A549 (cell line): ENCODE measurements around the gene NTNG1. TPM values are rescaled to one million over a fixed set of nuclear protein-coding genes. Genes with fewer than 3 reads are reported as not detected.

Experiments used
- ATAC-seq, 2 experiments: fragments of 200-7000 bp in 1 of 2; fragments of >200 bp in 1 of 2; cut with Nextera tagmentation in 1 of 2; cut with Tn5 transposase in 1 of 2; 3 replicates each; pipeline versions ENCODE4 v1.8.0 to v1.9.1; 2018 to 2020; ENCODE audit warnings: mild to moderate bottlenecking in 1 of 2, moderate library complexity in 1 of 2
- CTCF ChIA-PET: fragments of 300-600 bp; sonication (Branson Sonifier 250); formaldehyde crosslinking; extraction: SDS; loops from one replicate; lab custom pipeline; 2021; ENCODE audit warnings: antibody characterized with exemption, inconsistent platforms; lab: Yijun Ruan, JAX
- POLR2A ChIA-PET: fragments of 350-600 bp; formaldehyde crosslinking; extraction: SDS; loops from one replicate; lab custom pipeline; 2021; ENCODE audit warnings: antibody characterized with exemption, inconsistent platforms; lab: Yijun Ruan, JAX
- DNase-seq, 2 experiments: peaks; one replicate each; pipeline versions ENCODE4 v3.0.0 to v3.0.0-alpha.2; 2011 to 2016; ENCODE audit warnings: low read depth in 1 of 2, low spot score in 1 of 2
- FAIRE-seq: peaks from 2 replicates; lab custom pipeline; 2011; peaks lifted over from hg19 to GRCh38; lab: Jason Lieb, UNC
- H3K27ac ChIP-seq, 2 experiments: fragments of >200 bp; sonication (Bioruptor Twin); formaldehyde crosslinking; 3 replicates each; pipeline ENCODE4 v1.5.1; 2016 to 2017
- H3K4me1 ChIP-seq: fragments of >200 bp; sonication (Bioruptor Twin); formaldehyde crosslinking; 3 replicates; pipeline ENCODE4 v1.6.1; 2016
- H3K4me2 ChIP-seq: fragments of >200 bp; sonication (Bioruptor Twin); formaldehyde crosslinking; 3 replicates; pipeline ENCODE4 v1.6.1; 2016
- H3K4me3 ChIP-seq: fragments of >200 bp; sonication (Bioruptor Twin); formaldehyde crosslinking; 3 replicates; pipeline ENCODE4 v1.5.1; 2016
- H3K9me3 ChIP-seq: fragments of >200 bp; sonication (Bioruptor Twin); formaldehyde crosslinking; 3 replicates; pipeline ENCODE4 v1.6.1; 2016
- BHLHE40 ChIP-seq: IDR thresholded peaks from 2 replicates; pipeline ENCODE4 v1.6.1; 2012; ENCODE audit warnings: low read depth, low read length, inconsistent platforms
- CEBPB ChIP-seq, 2 experiments: fragments of >200 bp in 1 of 2; sonication (Bioruptor Twin) in 1 of 2; formaldehyde crosslinking in 1 of 2; IDR thresholded peaks; 2 replicates each; pipeline ENCODE4 v1.6.1; 2012 to 2016
- CHD2 ChIP-seq: fragments of 150-350 bp; IDR thresholded peaks from 2 replicates; pipeline ENCODE4 v1.6.1; 2014; ENCODE audit warnings: low read length; ENCODE audit not compliant: partially characterized antibody
- EP300 ChIP-seq, 2 experiments: fragments of >200 bp; sonication (Bioruptor Twin); formaldehyde crosslinking; IDR thresholded peaks; 2 replicates in 1 of 2; 3 replicates in 1 of 2; pipeline ENCODE4 v1.6.1; 2016 to 2017
- ESRRA ChIP-seq: fragments of 150-350 bp; IDR thresholded peaks from 2 replicates; pipeline ENCODE4 v1.6.1; 2014; ENCODE audit warnings: mild to moderate bottlenecking, low read length, borderline replicate concordance
- FOSB ChIP-seq: fragments of 250-450 bp; sonication (Bioruptor Pico); IDR thresholded peaks from 2 replicates; pipeline ENCODE4 v1.5.0; 2020; ENCODE audit warnings: mild to moderate bottlenecking, moderate library complexity
- FOSL2 ChIP-seq, 2 experiments: fragments of 450-650 bp in 1 of 2; fragments of >200 bp in 1 of 2; sonication (Bioruptor Twin) in 1 of 2; formaldehyde crosslinking; IDR thresholded peaks; 2 replicates each; pipeline versions ENCODE4 v1.5.0 to v1.6.1; 2016 to 2020; ENCODE audit warnings: mild to moderate bottlenecking in 1 of 2, moderate library complexity in 1 of 2
- FOXS1 ChIP-seq: fragments of 250-450 bp; sonication (Bioruptor Pico); IDR thresholded peaks from 2 replicates; pipeline ENCODE4 v1.5.0; 2020; ENCODE audit warnings: mild to moderate bottlenecking, moderate library complexity
- GATA3 ChIP-seq: IDR thresholded peaks from 2 replicates; pipeline ENCODE4 v1.6.1; 2012; ENCODE audit warnings: borderline replicate concordance
- HEYL ChIP-seq: fragments of 250-450 bp; sonication (Bioruptor Pico); IDR thresholded peaks from 2 replicates; pipeline ENCODE4 v1.8.0; 2021; ENCODE audit warnings: mild to moderate bottlenecking, moderate library complexity
- HOXA7 ChIP-seq: fragments of 250-450 bp; sonication (Bioruptor Pico); IDR thresholded peaks from 2 replicates; pipeline ENCODE4 v1.5.0; 2020; ENCODE audit warnings: mild to moderate bottlenecking, moderate library complexity
- HOXB13 ChIP-seq: fragments of 250-450 bp; sonication (Bioruptor Pico); IDR thresholded peaks from 2 replicates; pipeline ENCODE4 v1.5.0; 2020; ENCODE audit warnings: low read depth, mild to moderate bottlenecking, moderate library complexity
- HOXB5 ChIP-seq: fragments of 250-450 bp; sonication (Bioruptor Pico); IDR thresholded peaks from 2 replicates; pipeline ENCODE4 v1.5.0; 2020; ENCODE audit warnings: mild to moderate bottlenecking, moderate library complexity
- MAFK ChIP-seq: fragments of 450-650 bp; IDR thresholded peaks from 2 replicates; pipeline ENCODE4 v1.6.1; 2014; ENCODE audit not compliant: partially characterized antibody
- MAZ ChIP-seq: fragments of 150-350 bp; IDR thresholded peaks from 2 replicates; pipeline ENCODE4 v1.6.1; 2014; ENCODE audit warnings: antibody characterized with exemption, low read depth, low read length, borderline replicate concordance
- NFE2L2 ChIP-seq: fragments of 150-350 bp; conservative IDR thresholded peaks from 2 replicates; pipeline ENCODE4 v1.6.1; 2014; ENCODE audit warnings: low read length
- NPAS2 ChIP-seq: fragments of 250-450 bp; sonication (Bioruptor Pico); IDR thresholded peaks from 2 replicates; pipeline ENCODE4 v1.8.0; 2022; ENCODE audit warnings: mild to moderate bottlenecking, moderate library complexity, borderline replicate concordance
- RARB ChIP-seq: fragments of 250-450 bp; sonication (Bioruptor Pico); IDR thresholded peaks from 2 replicates; pipeline ENCODE4 v1.8.0; 2021; ENCODE audit warnings: mild to moderate bottlenecking, moderate library complexity
- RFX5 ChIP-seq: fragments of 450-650 bp; IDR thresholded peaks from 2 replicates; pipeline ENCODE4 v1.7.1; 2014; ENCODE audit warnings: antibody characterized with exemption, mild to moderate bottlenecking, moderate library complexity
- RNF2 ChIP-seq: fragments of 200-600 bp; sonication (generic); IDR thresholded peaks from 2 replicates; pipeline ENCODE4 v1.6.1; 2016; ENCODE audit warnings: low read depth, mild to moderate bottlenecking, antibody characterized with exemption, moderate library complexity, borderline replicate concordance
- ZC3H11A ChIP-seq: fragments of 450-650 bp; IDR thresholded peaks from 2 replicates; pipeline ENCODE4 v1.6.1; 2014; ENCODE audit warnings: antibody characterized with exemption, mild to moderate bottlenecking
- ZSCAN20 ChIP-seq: fragments of 250-450 bp; sonication (Bioruptor Pico); IDR thresholded peaks from 2 replicates; pipeline ENCODE4 v1.8.0; 2022; ENCODE audit warnings: mild to moderate bottlenecking, moderate library complexity
- WGBS: methylation state at CpG from one replicate; pipeline ENCODE4 v1.1.6; 2017; ENCODE audit errors: missing lambda C conversion rate; 5-methylcytosine and 5-hydroxymethylcytosine counted together
- polyA plus RNA-seq, 4 experiments: library from polyadenylated mRNA; depleted of rRNA in 3 of 4; stranded (reverse); fragments of >200 nt; fragmentation: RNase III in 1 of 4; extraction: RNeasy Plus Mini Kit Qiagen cat#74134 plus additional on column Dnase treatment in 1 of 4; gene quantifications; 2 replicates in 3 of 4; 3 replicates in 1 of 4; pipeline ENCODE4 v1.2.3, GENCODE V29; 2011 to 2017
- TF ChIP-seq, protein P1 (sequence below): fragments of 250-450 bp; sonication (Bioruptor Pico); IDR thresholded peaks from 2 replicates; pipeline ENCODE4 v1.5.0; 2020; ENCODE audit warnings: low read depth, mild to moderate bottlenecking, moderate library complexity
- TF ChIP-seq, protein P2 (sequence below): fragments of 200-600 bp; sonication (generic); IDR thresholded peaks from 2 replicates; pipeline ENCODE4 v1.6.1; 2016; ENCODE audit warnings: antibody characterized with exemption, mild to moderate bottlenecking, moderate library complexity
- TF ChIP-seq, protein P3 (sequence below): fragments of 150-350 bp; IDR thresholded peaks from 2 replicates; pipeline ENCODE4 v1.6.1; 2014; ENCODE audit warnings: low read depth, mild to moderate bottlenecking, low read length
- TF ChIP-seq, protein P4 (sequence below): IDR thresholded peaks from 2 replicates; pipeline ENCODE4 v1.6.1; 2012; ENCODE audit warnings: low read depth, borderline replicate concordance
- TF ChIP-seq, protein P5 (sequence below): fragments of >200 bp; sonication (Bioruptor Twin); formaldehyde crosslinking; IDR thresholded peaks from 2 replicates; pipeline ENCODE4 v1.6.1; 2016

NTNG1 gene
- polyA plus RNA-seq, 2 of the 4 experiments (the other 2 are of a cell fraction) = not detected

DNA sequence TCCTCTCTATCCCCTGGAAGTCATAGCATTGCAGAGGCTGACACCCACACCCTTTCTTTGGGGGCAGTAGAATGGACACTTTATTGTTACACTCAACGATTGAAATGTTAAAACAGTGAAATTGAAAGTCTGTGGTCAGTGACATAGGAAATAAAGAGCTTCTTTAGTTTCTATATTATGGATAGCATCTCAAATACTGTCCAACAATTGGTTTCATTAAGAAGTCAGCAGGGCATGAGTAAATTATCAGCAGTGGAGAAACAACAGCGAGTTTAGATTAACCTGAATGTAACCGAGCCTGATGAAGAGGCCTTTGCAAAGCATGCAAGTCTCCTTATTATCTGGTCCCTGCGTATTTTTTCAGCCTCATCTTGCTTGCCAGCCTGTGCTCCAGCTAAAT, 350.7 kb downstream of the NTNG1 start:
- H3K4me1 ChIP-seq = no peaks in the 10 kb centered on the region
- ATAC-seq (no peak), DNase-seq (no peak), FAIRE-seq (no peak)
- 22% methylated on average over 4 of the region's 4 CpGs for WGBS
- H3K9me3 ChIP-seq = no peaks in the 10 kb centered on the region
- TF ChIP-seq ZSCAN20 (CRISPR knock-in tag) (no peak), NPAS2 (CRISPR knock-in tag) (no peak), MAZ (no peak), CHD2 (no peak), RFX5 (no peak), RARB (CRISPR knock-in tag) (no peak), EP300 (IDR thresholded peaks at IDR 0.05) (no peak), RNF2 (no peak), MAFK (no peak)
- TF ChIP-seq, protein P1, sequence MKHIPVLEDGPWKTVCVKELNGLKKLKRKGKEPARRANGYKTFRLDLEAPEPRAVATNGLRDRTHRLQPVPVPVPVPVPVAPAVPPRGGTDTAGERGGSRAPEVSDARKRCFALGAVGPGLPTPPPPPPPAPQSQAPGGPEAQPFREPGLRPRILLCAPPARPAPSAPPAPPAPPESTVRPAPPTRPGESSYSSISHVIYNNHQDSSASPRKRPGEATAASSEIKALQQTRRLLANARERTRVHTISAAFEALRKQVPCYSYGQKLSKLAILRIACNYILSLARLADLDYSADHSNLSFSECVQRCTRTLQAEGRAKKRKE (CRISPR knock-in tag) = no peak
- TF ChIP-seq, protein P2, sequence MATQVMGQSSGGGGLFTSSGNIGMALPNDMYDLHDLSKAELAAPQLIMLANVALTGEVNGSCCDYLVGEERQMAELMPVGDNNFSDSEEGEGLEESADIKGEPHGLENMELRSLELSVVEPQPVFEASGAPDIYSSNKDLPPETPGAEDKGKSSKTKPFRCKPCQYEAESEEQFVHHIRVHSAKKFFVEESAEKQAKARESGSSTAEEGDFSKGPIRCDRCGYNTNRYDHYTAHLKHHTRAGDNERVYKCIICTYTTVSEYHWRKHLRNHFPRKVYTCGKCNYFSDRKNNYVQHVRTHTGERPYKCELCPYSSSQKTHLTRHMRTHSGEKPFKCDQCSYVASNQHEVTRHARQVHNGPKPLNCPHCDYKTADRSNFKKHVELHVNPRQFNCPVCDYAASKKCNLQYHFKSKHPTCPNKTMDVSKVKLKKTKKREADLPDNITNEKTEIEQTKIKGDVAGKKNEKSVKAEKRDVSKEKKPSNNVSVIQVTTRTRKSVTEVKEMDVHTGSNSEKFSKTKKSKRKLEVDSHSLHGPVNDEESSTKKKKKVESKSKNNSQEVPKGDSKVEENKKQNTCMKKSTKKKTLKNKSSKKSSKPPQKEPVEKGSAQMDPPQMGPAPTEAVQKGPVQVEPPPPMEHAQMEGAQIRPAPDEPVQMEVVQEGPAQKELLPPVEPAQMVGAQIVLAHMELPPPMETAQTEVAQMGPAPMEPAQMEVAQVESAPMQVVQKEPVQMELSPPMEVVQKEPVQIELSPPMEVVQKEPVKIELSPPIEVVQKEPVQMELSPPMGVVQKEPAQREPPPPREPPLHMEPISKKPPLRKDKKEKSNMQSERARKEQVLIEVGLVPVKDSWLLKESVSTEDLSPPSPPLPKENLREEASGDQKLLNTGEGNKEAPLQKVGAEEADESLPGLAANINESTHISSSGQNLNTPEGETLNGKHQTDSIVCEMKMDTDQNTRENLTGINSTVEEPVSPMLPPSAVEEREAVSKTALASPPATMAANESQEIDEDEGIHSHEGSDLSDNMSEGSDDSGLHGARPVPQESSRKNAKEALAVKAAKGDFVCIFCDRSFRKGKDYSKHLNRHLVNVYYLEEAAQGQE = no peak
- TF ChIP-seq, protein P3, sequence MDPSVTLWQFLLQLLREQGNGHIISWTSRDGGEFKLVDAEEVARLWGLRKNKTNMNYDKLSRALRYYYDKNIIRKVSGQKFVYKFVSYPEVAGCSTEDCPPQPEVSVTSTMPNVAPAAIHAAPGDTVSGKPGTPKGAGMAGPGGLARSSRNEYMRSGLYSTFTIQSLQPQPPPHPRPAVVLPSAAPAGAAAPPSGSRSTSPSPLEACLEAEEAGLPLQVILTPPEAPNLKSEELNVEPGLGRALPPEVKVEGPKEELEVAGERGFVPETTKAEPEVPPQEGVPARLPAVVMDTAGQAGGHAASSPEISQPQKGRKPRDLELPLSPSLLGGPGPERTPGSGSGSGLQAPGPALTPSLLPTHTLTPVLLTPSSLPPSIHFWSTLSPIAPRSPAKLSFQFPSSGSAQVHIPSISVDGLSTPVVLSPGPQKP = no peak
- TF ChIP-seq, protein P4, sequence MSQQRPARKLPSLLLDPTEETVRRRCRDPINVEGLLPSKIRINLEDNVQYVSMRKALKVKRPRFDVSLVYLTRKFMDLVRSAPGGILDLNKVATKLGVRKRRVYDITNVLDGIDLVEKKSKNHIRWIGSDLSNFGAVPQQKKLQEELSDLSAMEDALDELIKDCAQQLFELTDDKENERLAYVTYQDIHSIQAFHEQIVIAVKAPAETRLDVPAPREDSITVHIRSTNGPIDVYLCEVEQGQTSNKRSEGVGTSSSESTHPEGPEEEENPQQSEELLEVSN = no peak
- ChIA-PET POLR2A (no interaction called here), CTCF (no interaction called here)
- no peak overlapping the region for H3K27ac ChIP-seq
- H3K4me2 ChIP-seq = no peak overlapping the region
- no peak overlapping the region for H3K4me3 ChIP-seq

DNA sequence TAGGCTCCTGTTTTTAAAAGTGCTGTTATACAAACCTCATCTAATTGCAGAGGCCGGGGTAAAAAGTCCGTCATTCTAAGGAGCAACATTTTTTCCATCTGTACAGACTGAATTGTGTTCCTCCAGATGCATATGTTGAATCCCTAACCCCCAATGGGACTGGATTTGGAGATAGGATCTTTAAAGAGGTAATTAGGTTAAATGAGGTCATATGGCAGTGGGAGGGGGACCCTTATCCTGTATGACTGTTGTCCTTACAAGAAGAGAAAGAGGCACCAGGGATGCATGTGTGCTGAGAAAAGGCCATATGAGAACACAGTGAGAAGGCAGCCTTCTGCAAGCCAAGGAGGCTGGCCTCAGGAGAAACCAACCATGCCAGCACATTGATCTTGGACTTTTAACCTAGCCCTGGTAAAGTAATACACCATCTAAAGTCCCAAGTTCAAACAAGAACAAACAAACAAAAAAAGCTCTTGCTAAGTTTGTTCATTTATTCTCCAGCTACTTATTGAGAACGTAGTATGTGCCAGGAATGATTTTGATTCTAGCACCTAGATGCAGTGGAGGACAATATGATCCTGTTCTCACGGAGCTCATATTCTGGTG, 352.4 kb downstream of the NTNG1 start:
- no peak for FAIRE-seq

More for the DNA sequence above, 352.4 kb downstream of the NTNG1 start:
- H3K4me1 ChIP-seq = no peaks in the 10 kb centered on the region
- TF ChIP-seq HEYL (CRISPR knock-in tag) (no peak), RFX5 (no peak), NFE2L2 (no peak), ZC3H11A (no peak), FOSL2 (IDR thresholded peaks at IDR 0.05) (no peak), FOSL2 (CRISPR knock-in tag; IDR thresholded peaks at IDR 0.05) (no peak), GATA3 (no peak), BHLHE40 (no peak), HOXB13 (CRISPR knock-in tag) (no peak), CEBPB (IDR thresholded peaks at IDR 0.05) (no peak), FOXS1 (CRISPR knock-in tag) (no peak), HOXB5 (no peak), ESRRA (no peak), FOSB (CRISPR knock-in tag) (no peak), HOXA7 (CRISPR knock-in tag) (no peak)
- TF ChIP-seq, protein P5, sequence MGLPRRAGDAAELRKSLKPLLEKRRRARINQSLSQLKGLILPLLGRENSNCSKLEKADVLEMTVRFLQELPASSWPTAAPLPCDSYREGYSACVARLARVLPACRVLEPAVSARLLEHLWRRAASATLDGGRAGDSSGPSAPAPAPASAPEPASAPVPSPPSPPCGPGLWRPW = no peak
- TF ChIP-seq, protein P2 = no peak
- TF ChIP-seq, all 56 proteins: peak for 0
- Histone ChIP-seq H3K4me2 (no peak overlapping the region), H3K27ac (no peak overlapping the region), H3K9me3 (no peaks in the 10 kb centered on the region), H3K4me3 (no peak overlapping the region)
- POLR2A ChIA-PET = no interaction called here
- no peak for ATAC-seq
- no peak for DNase-seq
- 52% methylated on average over 4 of the region's 4 CpGs for WGBS
- CTCF ChIA-PET = no interaction called here
